HG02973 (cell line): ENCODE measurements around the gene CPN2.

Source experiments
- ATAC-seq: cut with Tn5 transposase; IDR thresholded peaks from one replicate; pipeline ENCODE4 v1.9.1; 2021; ENCODE audit warnings: moderate library complexity; ENCODE audit not compliant: unreplicated experiment

Gene CPN2

DNA sequence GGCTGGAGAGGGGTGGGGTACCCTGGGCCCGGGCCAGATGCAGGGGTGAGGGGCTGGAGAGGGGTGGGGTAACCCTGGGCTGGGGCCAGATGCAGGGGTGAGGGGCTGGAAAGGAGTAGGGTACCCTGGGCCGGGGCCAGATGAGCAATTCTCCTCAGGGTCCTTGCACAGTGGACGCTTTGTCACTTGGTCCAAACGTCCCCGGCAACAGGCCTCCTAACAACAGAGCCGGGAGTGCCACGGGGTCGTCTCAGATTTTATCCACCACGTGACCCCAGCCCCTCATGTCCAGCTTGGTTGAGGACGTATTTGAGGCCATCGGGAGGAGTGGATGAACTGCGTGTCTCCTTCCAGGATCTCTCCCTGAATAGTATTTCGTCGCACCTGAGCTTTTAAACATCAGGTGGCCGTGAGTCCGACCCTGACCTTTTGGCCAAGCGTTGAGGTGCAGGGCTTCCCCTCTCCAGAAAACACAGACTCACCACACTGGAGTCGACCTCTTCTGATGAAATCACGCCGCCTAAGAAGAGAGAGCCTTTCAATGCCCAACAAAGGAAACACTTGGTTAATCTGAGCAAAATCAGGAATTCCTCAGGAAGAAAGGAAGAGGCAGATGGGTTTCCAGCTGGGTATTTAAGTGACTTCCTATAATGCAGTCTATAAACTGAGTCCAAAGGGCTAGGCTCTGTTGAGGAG is 31.2 kb upstream of the CPN2 start:
- no peak for ATAC-seq

DNA sequence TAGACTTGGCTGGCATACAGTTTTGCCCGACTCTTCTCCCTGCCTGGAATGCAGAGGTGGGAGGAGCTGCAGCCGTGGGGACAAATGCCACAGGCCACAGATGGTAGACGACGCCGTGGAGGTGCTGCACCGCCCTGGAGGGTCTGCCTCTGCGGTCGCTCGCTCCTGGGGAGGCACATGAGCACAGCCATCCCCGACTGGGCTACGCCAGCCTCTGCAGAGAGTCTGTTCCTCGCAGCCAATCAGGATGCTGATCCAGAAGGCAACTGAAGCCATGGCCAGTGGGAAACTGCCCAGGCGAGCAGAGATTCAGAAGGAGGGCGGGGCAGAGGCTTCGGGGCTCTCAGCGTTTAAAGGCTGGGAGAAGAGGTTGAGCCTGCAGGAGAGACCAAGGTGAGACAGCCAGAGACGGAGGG is 30.3 kb upstream of the CPN2 start:
- no peak for ATAC-seq

DNA sequence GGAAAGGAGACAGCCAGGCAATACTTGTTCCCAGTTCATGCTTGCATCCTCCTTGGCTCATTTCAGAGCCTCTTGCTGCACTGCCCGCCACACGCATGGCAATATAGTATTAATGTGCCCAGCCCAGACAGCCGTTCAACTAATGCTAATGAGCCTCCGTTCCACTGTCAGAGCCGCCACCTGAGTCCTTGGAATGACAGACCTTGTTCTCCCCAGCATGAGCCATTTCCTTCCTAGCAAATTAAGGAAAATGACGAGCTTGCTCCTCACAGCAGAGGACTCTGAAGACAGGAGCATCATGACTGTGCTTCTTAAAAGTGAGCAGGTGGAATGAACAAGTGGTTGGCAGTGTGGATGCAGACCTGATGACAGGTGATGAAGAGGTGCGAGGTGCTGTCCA is 29.2 kb upstream of the CPN2 start:
- no peak for ATAC-seq

DNA sequence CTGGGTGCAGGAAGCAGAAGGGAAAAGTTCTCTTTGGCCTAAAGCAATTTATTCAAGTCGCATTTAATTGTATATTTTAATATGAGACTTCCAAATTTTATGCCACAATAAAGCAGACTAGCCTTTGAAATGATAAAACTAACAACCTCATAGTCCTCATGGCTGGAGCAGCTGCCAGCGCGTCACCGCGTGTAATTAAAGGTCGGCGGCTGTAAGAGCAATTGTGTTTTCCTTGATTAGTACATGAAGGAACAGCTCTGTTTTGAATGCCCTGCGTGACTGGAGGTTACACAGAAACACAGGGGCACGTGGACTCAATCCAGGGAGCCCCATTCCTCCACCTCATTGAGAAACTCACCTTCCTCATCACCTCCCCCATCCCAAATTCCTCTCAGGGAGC is 28.5 kb upstream of the CPN2 start:
- ATAC-seq, result no peak

DNA sequence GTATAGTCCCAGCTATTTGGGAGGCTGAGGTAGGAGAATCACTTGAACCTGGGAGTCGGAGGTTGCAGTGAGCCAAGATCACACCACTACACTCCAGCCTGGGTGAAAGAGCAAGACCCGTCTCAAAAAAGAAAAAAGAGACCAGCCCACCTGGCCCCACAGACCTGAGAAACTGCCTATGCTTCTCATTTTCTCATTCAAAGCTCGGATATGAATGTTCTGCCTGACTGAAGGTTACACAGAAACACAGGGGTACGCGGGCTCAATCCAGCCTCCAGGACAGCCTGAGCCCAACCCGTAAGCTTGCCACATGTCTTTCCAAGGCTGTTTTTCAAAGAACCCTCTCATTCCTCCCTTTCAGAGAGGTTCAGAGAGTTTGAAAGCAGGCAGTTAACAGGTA is 28.1 kb upstream of the CPN2 start:
- no peak for ATAC-seq

DNA sequence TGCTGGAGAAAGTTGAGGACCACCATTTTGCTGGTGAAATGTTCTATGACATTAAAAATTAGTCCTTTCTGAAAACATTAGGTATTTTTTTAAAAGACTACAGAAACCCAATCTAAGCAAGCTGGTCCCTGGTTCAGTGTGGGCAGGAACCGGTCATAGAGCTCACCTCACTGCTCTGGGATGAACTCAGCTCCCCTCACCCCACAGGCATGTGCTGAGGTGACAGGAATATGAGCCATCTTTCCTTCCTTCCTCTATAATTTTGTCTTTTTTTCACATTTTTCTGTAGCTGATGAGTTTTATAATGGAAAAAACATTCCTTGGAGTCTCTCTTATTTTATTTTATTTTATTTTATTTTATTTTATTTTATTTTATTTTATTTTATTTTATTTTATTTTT is 26.6 kb upstream of the CPN2 start:
- no peak for ATAC-seq

DNA sequence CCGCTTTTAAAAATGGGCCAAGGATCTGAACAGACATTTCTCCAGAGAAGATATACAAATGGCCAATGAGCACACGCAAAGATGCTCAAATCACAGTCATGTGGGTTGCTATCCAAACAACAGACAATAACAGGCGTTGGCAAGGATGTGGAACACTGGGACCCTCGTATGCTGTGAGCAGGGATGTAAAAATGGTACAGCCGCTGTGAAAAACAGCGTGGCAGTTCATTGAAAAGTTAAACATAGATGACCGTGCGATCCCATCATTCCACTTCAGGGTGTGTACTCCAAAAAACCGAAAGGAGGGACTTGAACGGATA is 25.1 kb upstream of the CPN2 start:
- no peak for ATAC-seq

DNA sequence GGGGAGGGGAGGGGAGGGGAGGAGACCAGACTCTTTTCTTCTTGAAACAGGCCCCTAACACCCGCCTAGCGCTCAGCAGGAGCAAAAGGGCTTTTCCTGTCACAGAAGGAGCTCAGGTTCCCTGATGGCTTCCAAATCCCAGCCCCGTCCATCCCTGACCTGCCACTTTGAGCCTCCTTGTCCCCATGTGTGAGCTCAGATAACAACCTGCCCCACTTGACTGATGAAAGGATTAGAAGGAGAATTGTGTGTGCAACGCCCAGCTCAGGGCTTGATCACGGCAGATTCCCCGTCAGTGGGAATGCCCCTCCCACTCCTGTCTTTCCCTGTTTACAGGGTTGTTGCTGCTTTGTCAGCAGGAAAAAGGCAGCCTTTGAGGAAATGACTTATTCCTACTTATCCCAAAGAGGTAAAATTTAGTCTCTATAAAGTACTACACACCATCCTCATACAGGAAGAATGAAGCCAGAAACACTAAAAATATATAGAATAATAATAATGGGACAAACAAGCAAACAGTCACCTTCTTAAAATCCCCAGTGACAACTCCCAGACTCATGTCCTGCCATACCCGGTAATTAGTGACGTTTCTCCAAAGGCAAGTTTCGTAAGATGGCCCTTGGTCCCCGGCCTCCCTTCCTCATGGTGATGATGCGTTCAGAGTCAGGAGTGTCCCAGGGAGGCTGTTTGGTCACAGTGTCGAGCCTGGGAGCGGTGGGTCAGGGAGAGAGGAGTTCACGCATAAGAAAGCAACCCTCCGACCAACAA is 24.5 kb upstream of the CPN2 start:
- ATAC-seq, result no peak

DNA sequence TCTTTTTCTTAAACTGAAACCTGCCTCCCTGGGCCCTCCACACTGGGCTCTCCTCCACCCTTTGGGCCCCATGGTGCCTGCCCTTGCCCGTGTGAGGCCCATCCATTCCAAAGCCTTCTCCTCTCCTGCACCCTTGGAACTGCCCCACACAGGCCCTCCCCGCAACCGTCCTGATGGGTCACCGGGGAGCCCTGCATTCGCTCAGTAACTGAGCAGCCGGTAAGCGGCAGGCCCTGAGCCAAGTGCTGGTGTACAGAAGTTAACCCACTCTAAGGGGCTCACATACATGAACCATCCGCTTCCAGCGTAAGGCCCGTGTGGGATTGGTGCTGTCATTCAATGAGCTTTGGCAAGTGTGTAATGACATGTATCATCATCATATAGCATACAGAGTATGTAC is 23.8 kb upstream of the CPN2 start:
- no peak for ATAC-seq

DNA sequence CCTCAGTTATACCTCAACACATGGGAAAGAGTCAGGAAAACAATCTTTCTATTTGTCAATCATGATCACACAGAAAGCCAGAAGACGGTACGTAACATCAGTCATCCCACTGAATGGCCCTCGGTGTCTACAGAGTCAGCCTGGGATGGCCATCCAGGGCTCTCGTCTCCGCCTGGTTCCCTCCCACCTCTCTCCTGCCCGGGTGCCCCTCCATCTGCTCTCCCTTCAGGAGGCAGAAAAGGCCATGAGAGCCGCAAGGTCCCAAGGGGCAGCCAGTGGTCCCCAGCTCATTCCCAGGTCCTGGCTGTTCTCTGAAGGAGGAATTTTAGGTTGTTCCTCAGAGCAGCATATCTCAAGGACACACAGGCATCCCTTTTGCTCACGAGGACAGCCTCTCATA is 22.8 kb upstream of the CPN2 start:
- no peak for ATAC-seq

DNA sequence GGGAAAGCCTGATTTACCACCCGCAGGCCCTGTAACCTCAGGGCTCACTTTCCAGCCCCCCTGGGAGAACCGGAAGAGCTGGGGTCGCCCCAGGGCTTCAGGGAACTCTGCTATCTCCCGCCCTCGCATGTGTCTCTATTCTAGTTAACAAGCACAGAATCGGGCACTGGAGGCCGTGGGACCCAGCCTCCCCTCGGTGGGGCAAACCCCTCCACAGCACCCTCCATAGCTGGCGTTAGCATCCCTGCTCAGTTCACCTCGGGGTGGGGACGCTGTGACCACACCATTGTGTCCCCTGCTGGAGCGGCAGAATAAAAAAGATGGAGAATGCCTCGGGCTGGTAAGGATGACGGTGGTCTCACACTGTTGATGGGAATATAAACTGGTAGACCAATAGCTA is 21.9 kb upstream of the CPN2 start:
- ATAC-seq, result no peak

DNA sequence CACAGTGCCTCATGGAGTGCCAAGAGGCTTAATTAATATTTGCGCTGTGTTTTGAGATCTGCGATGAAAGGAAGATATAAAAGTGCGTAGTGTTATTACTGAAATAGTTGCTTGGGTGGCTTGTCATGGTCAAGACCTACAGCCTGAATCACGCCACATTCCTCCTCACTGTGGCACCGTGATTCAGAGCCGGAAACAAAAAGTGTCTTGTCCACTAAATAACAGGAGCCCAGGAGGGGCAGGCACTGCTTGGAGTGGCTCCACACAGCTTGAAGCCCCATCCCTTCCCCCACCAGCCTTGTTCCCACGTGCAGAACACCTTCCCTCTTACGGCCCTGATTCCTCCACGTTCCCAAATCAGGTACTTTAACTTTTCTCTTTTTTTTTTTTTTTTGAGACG is 19.6 kb upstream of the CPN2 start:
- ATAC-seq, result no peak

DNA sequence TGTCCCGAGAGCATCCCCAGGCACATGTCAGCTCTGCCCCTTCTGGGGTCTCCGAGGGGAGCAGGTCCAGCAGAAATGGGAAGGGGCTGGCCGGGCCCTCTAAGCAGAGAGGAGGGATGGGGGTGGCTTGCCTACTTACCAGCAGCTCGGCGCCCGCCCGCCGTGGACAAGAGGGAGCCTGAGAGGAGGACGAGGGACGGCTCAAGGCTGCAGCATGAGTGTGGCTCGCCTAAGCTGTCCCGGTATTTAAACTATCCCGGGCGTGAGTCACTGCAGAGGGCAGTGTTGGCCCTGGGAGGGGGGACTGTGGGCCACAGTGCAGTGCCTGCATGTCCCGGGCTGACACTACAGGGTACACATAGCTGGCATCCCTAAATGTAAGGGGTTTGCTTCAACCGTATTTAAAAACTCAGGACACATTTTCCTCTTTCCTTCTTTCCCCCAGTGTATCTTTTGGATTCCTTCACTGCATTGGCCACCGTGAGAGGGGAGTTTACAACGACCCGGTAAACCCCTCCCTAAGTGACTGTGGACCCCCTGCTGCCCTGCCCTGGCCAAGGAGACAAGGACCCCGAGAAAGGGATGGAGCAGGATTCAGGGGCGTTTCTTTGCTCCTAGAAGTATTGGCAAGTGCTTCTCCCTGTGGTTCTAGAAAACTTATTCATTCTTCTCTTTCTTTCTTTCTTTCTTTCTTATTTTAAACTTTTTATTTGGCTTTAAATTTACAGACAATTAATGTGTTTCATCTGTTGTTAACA is 18.6 kb upstream of the CPN2 start, which contains the start of gene LRRC15:
TSS of gene LRRC15 (minus strand) at position 222 of the 758 bp plus-strand sequence. CDS start 8,700 bp downstream, outside the sequence.
- no peak for ATAC-seq

DNA sequence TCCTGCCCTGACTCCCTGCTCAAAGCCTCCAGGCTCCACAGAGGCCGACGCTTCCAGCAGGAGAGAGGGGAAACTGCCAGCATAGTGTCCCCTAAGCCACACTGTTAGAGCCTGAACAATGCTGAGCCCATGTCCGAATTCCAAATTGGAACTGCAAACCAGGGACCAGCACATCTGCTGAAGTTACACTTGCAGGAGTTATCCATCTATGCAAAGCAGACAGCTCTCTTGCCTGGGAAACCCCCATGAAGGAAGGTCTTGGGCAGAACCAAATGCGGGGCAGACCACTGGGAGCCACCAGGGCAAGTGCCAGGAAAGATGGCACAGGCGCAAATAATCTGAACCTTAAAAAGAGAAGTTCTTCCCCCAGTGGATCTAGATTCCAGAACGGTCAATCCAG is 17.8 kb upstream of the CPN2 start:
- ATAC-seq, result no peak

DNA sequence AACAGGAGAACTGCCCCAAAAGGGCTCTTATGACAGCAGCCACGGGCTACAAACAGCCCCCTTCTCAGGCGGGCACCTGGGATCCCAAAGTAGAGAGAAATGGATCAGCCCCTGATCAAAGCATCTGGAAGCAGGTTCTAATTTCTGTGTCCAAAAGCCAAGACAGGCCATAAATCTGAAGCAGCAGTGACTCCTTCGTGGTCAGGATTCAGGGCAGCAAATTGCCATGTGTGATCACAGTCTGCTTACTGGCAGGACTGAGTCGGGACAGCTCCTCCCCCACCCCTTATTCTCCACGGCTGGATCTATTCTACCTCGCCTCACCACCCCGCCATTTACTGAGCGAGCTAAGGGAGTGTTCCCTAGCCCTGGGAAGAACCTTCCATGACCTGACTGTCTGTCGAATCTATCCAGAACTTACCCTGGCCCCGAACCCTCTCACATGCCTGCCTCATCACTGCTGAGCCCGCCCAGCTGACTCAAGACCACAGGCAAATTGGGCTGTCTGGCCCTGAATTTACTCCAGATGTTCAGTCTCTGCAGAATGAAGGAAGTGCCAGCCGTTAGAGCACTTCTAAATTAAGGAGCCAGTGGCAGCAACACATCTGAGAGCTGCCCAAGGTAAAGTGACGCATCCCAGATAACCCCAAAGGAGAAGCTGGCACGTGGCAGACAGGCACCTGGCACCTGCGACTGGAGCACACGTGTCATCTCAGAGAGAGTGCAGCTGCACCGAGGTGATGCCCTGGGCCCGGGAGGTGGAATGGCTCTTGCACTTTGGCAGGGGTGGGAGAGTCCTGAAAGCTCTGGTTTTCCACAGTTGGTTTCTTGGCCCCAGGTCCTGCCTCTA is 17.1 kb upstream of the CPN2 start:
- ATAC-seq, result no peak

DNA sequence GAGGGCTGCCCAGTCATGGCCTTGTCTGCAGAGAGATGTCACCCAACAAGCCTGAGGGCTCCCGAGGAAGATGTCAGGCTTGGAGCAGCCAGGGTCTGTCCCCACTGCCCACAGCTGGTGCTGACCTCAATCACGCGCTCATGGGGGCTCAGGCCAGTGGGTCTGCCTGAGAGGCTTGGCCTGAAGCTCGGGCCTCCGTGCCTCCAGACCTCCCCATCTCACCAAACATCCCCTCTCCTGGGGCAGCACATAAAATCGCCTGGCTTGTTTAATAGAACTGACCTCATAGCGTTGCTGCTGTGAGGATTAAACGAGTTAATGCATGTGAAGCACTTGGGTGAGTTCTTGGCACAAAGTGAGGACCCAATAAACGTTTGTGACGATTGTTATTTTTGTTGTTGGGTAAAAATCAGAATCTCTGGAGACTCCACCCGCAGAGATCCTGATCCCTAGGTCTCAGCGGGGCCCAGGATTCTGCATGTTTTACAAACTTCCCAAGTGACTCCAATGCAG is 14.9 kb upstream of the CPN2 start:
- no peak for ATAC-seq

DNA sequence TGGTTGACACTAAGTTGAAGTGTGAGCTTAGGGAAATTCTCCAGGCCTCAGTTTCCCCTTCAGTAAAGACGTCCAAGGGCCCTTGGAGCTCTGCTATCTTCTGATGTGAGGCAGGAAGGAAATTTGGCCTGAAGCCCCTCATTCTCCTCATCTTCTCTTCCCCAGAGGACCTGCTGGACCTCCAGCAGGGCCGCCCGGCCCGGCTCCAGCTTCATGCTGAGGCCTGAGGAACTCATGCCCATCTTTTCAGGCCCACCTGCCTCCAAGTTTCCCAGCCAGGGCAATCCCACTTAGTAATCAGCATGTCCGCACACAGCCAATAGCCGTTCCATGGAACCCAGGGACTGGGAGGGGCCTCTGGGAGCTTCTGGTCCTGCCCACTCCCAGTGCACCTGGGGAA is 14.4 kb upstream of the CPN2 start:
- no peak for ATAC-seq

DNA sequence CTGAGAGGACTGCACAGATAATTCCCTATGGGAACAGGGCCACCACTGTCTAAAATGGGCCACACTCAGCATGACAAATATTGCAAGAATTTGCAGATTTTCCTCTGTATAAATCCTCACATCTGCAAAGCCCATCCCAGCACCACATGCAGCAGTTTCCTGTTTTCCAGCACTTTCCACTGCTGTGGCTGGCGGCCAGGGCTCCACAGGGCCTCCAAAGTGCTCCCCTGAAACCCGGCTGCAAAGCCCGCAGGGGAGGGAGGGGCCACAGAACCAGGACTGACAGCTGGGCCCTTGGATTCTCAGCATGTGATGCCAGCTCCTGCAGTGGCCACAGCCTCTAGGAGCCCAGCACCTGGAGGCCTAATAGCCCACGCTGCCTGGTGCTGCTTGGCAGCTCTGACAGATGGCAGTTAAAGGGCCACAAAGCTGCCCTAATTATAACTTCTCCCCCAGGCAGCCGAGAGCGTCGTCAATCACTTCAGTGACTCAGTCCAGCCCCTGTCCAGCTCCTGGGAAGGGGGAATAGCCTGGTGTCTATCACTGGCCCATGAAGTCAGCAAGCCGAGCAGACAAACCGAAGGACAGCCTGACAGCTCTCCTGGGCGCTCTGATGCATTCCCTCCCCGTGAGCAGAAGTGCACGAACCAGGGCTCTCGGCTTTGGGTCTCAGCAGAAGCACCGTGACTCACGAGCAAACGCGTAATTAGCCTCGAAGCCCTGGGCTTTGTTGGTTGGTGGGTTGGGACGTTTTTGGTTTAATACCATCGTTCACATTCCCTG is 13.7 kb upstream of the CPN2 start:
- ATAC-seq, result no peak

DNA sequence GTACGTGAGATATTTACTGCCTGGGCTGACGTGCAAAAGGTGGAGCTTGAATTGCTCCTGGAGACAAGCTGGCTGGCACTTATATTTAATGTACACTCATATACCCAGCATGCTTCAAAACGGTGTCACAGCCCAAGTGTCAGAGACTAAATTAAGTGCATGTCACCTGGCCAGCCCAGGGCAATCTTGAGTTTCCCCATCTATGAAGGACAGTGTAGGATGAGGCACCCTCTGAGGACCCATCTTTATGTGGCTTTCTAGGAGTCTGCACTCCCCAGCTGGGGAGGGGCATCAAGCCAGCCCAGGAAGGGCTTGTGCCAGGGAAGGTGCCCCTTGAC is 13.2 kb upstream of the CPN2 start:
- no peak for ATAC-seq

DNA sequence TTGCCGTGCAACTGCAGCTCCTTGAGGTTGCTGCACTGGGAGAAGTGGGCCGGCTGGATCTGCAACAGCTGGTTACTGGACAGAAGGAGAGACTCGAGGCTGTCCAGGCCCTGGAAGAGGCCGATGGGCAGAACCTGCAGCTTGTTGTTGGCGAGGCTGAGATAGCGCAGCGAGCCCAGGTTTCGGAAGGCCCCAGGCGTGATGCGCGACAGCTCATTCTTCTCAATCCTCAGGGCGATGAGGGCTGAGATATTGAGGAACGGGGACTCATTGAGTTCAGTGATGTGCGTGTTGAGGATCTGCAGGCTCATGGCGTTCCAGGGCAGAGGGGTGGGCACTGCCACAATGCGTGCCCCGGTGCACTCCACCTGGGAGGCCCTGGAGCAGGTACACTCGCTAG is 9.4 kb upstream of the CPN2 start:
- ATAC-seq, result no peak
